Fibroblast of peridontal ligament (primary cell): ENCODE measurements around the gene ZNF750.

Experiments used
- DNase-seq: peaks from one replicate; pipeline ENCODE4 v3.0.0-alpha.2; 2010; ENCODE audit errors: extremely low read depth

The ZNF750 gene

GRCh38 chr17:82872591-82873520, 33.0 kb upstream of the ZNF750 start:
- DNase-seq, result no peak

- no peak for DNase-seq
These were observed 32.1 kb upstream of the ZNF750 start for GRCh38 chr17:82871776-82872561.

- DNase-seq, result no peak
These were observed 31.4 kb upstream of the ZNF750 start for GRCh38 chr17:82871056-82871775.

GRCh38 chr17:82870541-82870940, 30.7 kb upstream of the ZNF750 start:
- DNase-seq, result no peak

- DNase-seq, result no peak
These were observed 30.3 kb upstream of the ZNF750 start for GRCh38 chr17:82870091-82870491.

GRCh38 chr17:82869536-82869935, 29.7 kb upstream of the ZNF750 start:
- no peak for DNase-seq

GRCh38 chr17:82868715-82869131, 28.9 kb upstream of the ZNF750 start:
- no peak for DNase-seq

- DNase-seq, result no peak
These were observed 28.0 kb upstream of the ZNF750 start for GRCh38 chr17:82867763-82868325.

- peak; percentile 72 for DNase-seq
These were observed 26.9 kb upstream of the ZNF750 start for GRCh38 chr17:82866590-82867191.

GRCh38 chr17:82865774-82866395, 26.1 kb upstream of the ZNF750 start:
- no peak for DNase-seq

- no peak for DNase-seq
These were observed 25.5 kb upstream of the ZNF750 start for GRCh38 chr17:82865274-82865673.

GRCh38 chr17:82864713-82865248, 25.0 kb upstream of the ZNF750 start:
- DNase-seq, result no peak

GRCh38 chr17:82863941-82864712, 24.3 kb upstream of the ZNF750 start:
- peak; percentile 76 for DNase-seq

- DNase-seq, result no peak
These were observed 23.6 kb upstream of the ZNF750 start for GRCh38 chr17:82863383-82863940.

GRCh38 chr17:82862737-82863382, 23.0 kb upstream of the ZNF750 start:
- DNase-seq, result no peak

GRCh38 chr17:82862191-82862590, 22.4 kb upstream of the ZNF750 start:
- DNase-seq, result no peak

GRCh38 chr17:82861393-82861775, 21.6 kb upstream of the ZNF750 start:
- no peak for DNase-seq

GRCh38 chr17:82860606-82861392, 21.0 kb upstream of the ZNF750 start:
- no peak for DNase-seq
